ENCODE results near the gene DCLK1.

GRCh38 chr13:35984776-35985453 is 146.3 kb downstream of the DCLK1 start:
- no peak for TF ChIP-seq CTCF (IDR thresholded peaks at IDR 0.05 in 4 of 5, conservative IDR thresholded peaks at IDR 0.05 in 1 of 5)
- TF ChIP-seq POLR2A (IDR thresholded peaks at IDR 0.05): no peak

Measured in gastrocnemius medialis (tissue), 4 donors.